Keratinocyte (primary cell): ENCODE measurements around the gene ANKUB1. TPM values are rescaled to one million over a fixed set of nuclear protein-coding genes. Genes with fewer than 3 reads are reported as not detected.

ENCODE experiments used
- DNase-seq: peaks from one replicate; pipeline ENCODE4 v3.0.0-alpha.2; 2011; ENCODE audit warnings: low read depth, missing footprints, low spot score
- FAIRE-seq: peaks from 2 replicates; lab custom pipeline; 2011; peaks lifted over from hg19 to GRCh38; lab: Jason Lieb, UNC
- H2AFZ ChIP-seq: 2 replicates; pipeline ENCODE4 v1.6.0; 2012; ENCODE audit warnings: low read length, control low read depth, inconsistent platforms; ENCODE audit not compliant: control insufficient read depth
- H3K27ac ChIP-seq: 2 replicates; pipeline ENCODE4 v1.5.1; 2011; ENCODE audit warnings: low read length; ENCODE audit not compliant: control insufficient read depth, insufficient read depth
- H3K27me3 ChIP-seq: 3 replicates; pipeline ENCODE4 v1.6.0; 2011; ENCODE audit warnings: low read length; ENCODE audit not compliant: control insufficient read depth, insufficient read depth; ENCODE audit errors: extremely low read depth
- H3K36me3 ChIP-seq, 2 experiments: 2 replicates in 1 of 2; 3 replicates in 1 of 2; pipeline ENCODE4 v1.5.1; 2011; ENCODE audit warnings: low read length in 2 of 2, mild to moderate bottlenecking in 1 of 2; ENCODE audit not compliant: control insufficient read depth in 2 of 2, insufficient read depth in 2 of 2; ENCODE audit errors: extremely low read depth in 1 of 2
- H3K4me1 ChIP-seq: 3 replicates; pipeline ENCODE4 v1.5.1; 2011; ENCODE audit warnings: low read length; ENCODE audit not compliant: control insufficient read depth, insufficient read depth; ENCODE audit errors: extremely low read depth
- H3K4me2 ChIP-seq: 3 replicates; pipeline ENCODE4 v1.6.0; 2011; ENCODE audit warnings: low read depth, low read length; ENCODE audit not compliant: control insufficient read depth, insufficient read depth; ENCODE audit errors: extremely low read depth
- H3K4me3 ChIP-seq, 3 experiments: fragments of 200-600 bp in 1 of 3; sonication (generic) in 1 of 3; 2 replicates in 2 of 3; 3 replicates in 1 of 3; pipeline ENCODE4 v1.5.1; 2011 to 2016; ENCODE audit warnings: low read length in 3 of 3, mild to moderate bottlenecking in 3 of 3, control low read depth in 2 of 3, inconsistent platforms in 1 of 3, low read depth in 1 of 3, mixed read lengths in 1 of 3, mixed run types in 1 of 3, moderate library complexity in 1 of 3; ENCODE audit not compliant: control insufficient read depth in 2 of 3, insufficient read depth in 2 of 3; ENCODE audit errors: extremely low read depth in 1 of 3
- H3K79me2 ChIP-seq: 2 replicates; pipeline ENCODE4 v1.6.0; 2012; ENCODE audit warnings: low read length; ENCODE audit not compliant: control insufficient read depth, insufficient read depth
- H3K9ac ChIP-seq: 3 replicates; pipeline ENCODE4 v1.6.0; 2011; ENCODE audit warnings: low read length; ENCODE audit not compliant: control insufficient read depth, insufficient read depth; ENCODE audit errors: extremely low read depth
- H3K9me1 ChIP-seq: 3 replicates; pipeline ENCODE4 v1.6.0; 2011; ENCODE audit warnings: low read length; ENCODE audit not compliant: control insufficient read depth, insufficient read depth; ENCODE audit errors: extremely low read depth
- H3K9me3 ChIP-seq: 2 replicates; pipeline ENCODE4 v1.5.1; 2012; ENCODE audit warnings: low read depth, low read length; ENCODE audit not compliant: control insufficient read depth
- H4K20me1 ChIP-seq: 3 replicates; pipeline ENCODE4 v1.6.0; 2011; ENCODE audit warnings: low read length; ENCODE audit not compliant: control insufficient read depth, insufficient read depth; ENCODE audit errors: extremely low read depth
- CTCF ChIP-seq, 3 experiments: IDR thresholded peaks in 1 of 3; conservative IDR thresholded peaks in 1 of 3; optimal IDR thresholded peaks in 1 of 3; 2 replicates in 2 of 3; 3 replicates in 1 of 3; pipeline versions ENCODE3 to v1.5.1; 2011; ENCODE audit warnings: low read length in 3 of 3, mild to moderate bottlenecking in 3 of 3, moderate library complexity in 2 of 3, control low read depth in 1 of 3, inconsistent platforms in 1 of 3; ENCODE audit not compliant: insufficient read depth in 2 of 3; ENCODE audit errors: extremely low read depth in 1 of 3
- EZH2 ChIP-seq: IDR thresholded peaks from one replicate; pipeline ENCODE4 v1.6.1; 2012; ENCODE audit warnings: inconsistent platforms, mild to moderate bottlenecking, low read length, moderate library complexity
- dilution Hi-C: fragments of 300-500 bp; cut with MboI; formaldehyde crosslinking; loops from one replicate; pipeline ENCODE4 v1.7.0; 2020; ENCODE audit warnings: low sequenced_read_pairs; ENCODE audit not compliant: extremely low pct_ligation_motif_present
- polyA plus RNA-seq, 5 experiments: library from polyadenylated mRNA; depleted of rRNA in 3 of 5; stranded (reverse) in 3 of 5; stranded (forward) in 1 of 5; unstranded in 1 of 5; fragments of >200 nt; gene quantifications; 1 replicate in 1 of 5; 2 replicates in 3 of 5; 3 replicates in 1 of 5; pipeline versions ENCODE4 v1.2.1 to v1.2.3, GENCODE V29; 2011 to 2012; ENCODE audit warnings: missing spikeins in 2 of 5, low read depth in 1 of 5, low replicate concordance in 1 of 5
- small RNA-seq, 3 experiments: library from RNA; depleted of rRNA; stranded (forward); fragments of <200 nt; gene quantifications; one replicate each; pipeline ENCODE3, GENCODE V24; 2012; ENCODE audit warnings: low read depth in 3 of 3, low replicate concordance in 1 of 3; ENCODE audit not compliant: insufficient read length in 3 of 3

ANKUB1 gene
- polyA plus RNA-seq, 1 donor (not counting 4 experiments of a cell fraction or from before 2014, with no cell fraction given), result 0.66 TPM

- Histone ChIP-seq H3K4me2 (no peak overlapping the region), H3K36me3 (no peaks in the 10 kb centered on the region), H3K9me1 (no peaks in the 10 kb centered on the region), H3K79me2 (no peaks in the 10 kb centered on the region), H3K4me3 (no peak overlapping the region), H3K4me1 (peaks cover 3% of the 10 kb centered on the region), H3K27me3 (no peaks in the 10 kb centered on the region), H3K9me3 (no peaks in the 10 kb centered on the region), H3K9ac (no peak overlapping the region), H4K20me1 (no peaks in the 10 kb centered on the region), H3K27ac (no peak overlapping the region), H2AFZ (no peak overlapping the region)
- dilution Hi-C loops, result no loop called here
- TF ChIP-seq EZH2, result no peak
- TF ChIP-seq CTCF (optimal IDR thresholded peaks at IDR 0.05 in 1 of 3, IDR thresholded peaks at IDR 0.05 in 1 of 3, conservative IDR thresholded peaks at IDR 0.05 in 1 of 3; ENCODE audit: extremely low read depth in 1 of 3, insufficient read depth in 2 of 3, low read length in 3 of 3), result no peak
- no peak for FAIRE-seq
- DNase-seq, result no peak
These were observed 77.1 kb downstream of the ANKUB1 start for GRCh38 chr3:149715247-149715646.

GRCh38 chr3:149713730-149714654 lies 78.4 kb downstream of the ANKUB1 start:
- FAIRE-seq, result no peak
- TF ChIP-seq CTCF (optimal IDR thresholded peaks at IDR 0.05 in 1 of 3, IDR thresholded peaks at IDR 0.05 in 1 of 3, conservative IDR thresholded peaks at IDR 0.05 in 1 of 3; ENCODE audit: extremely low read depth in 1 of 3, insufficient read depth in 2 of 3, low read length in 3 of 3) (no peak), EZH2 (no peak)
- H3K4me1 ChIP-seq, result peaks cover 3% of the 10 kb centered on the region
- no peaks in the 10 kb centered on the region for H3K9me3 ChIP-seq
- dilution Hi-C loops, result no loop called here
- H3K4me2 ChIP-seq, result no peak overlapping the region
- H3K9ac ChIP-seq, result no peak overlapping the region
- no peak overlapping the region for H3K4me3 ChIP-seq
- no peaks in the 10 kb centered on the region for H3K9me1 ChIP-seq
- no peak overlapping the region for H2AFZ ChIP-seq
- no peaks in the 10 kb centered on the region for H4K20me1 ChIP-seq
- H3K27me3 ChIP-seq, result no peaks in the 10 kb centered on the region
- H3K79me2 ChIP-seq, result no peaks in the 10 kb centered on the region
- no peaks in the 10 kb centered on the region for H3K36me3 ChIP-seq
- H3K27ac ChIP-seq, result no peak overlapping the region
- no peak for DNase-seq

Small RNAs within 50 kb of the gene (small RNA-seq; reads per million reads assigned to genes)
- 0 reads per million in 3 experiments for gene RNU6-507P

Other genes starting within 250 kb of the ANKUB1 start
- gene WWTR1, start 134.5 kb downstream of the ANKUB1 start, polyA plus RNA-seq, result 31.9 to 93.4 TPM (median 77.3 TPM) in 3 replicates
- 36.1 to 51.0 TPM (median 46.0 TPM) in 3 replicates for gene COMMD2, start 40.1 kb downstream of the ANKUB1 start, polyA plus RNA-seq
- 38.0 to 57.4 TPM (median 40.7 TPM) in 3 replicates for gene RNF13, start 20.7 kb upstream of the ANKUB1 start, polyA plus RNA-seq
- gene PFN2, start 178.3 kb upstream of the ANKUB1 start, polyA plus RNA-seq, result 253 to 334 TPM (median 304 TPM) in 3 replicates